NCI-H82 treated with DMSO at 0.1 percent for 48 hours (cell line): Measurements from ENCODE around the gene GGA1.
"Not testable (repeated sequence)": the region's sequence is repeated elsewhere in the genome, so short reads cannot be mapped to it uniquely, and the experiment has no call there.

Experiments used
- DNase-seq: peaks from one replicate; lab custom pipeline; 2025; ENCODE audit not compliant: unreplicated experiment; lab: John Stamatoyannopoulos, UW

GGA1 gene

GRCh38 chr22:37607010-37607934 is 1.4 kb upstream of the GGA1 start:
- peak; percentile 17 for DNase-seq

- no peak for DNase-seq
Measured at GRCh38 chr22:37607935-37608476, 628 bp upstream of the GGA1 start.

- DNase-seq = no peak
Measured at GRCh38 chr22:37609240-37610152, 862 bp downstream of the GGA1 start.

- DNase-seq = not testable (repeated sequence)
Measured at GRCh38 chr22:37610153-37610475, 1.5 kb downstream of the GGA1 start.

GRCh38 chr22:37610480-37611129 is 2.0 kb downstream of the GGA1 start:
- DNase-seq = no peak

- DNase-seq = no peak
Measured at GRCh38 chr22:37611207-37611606, 2.6 kb downstream of the GGA1 start.

GRCh38 chr22:37616201-37617083 is 7.8 kb downstream of the GGA1 start:
- DNase-seq = no peak

GRCh38 chr22:37617431-37617830 is 8.8 kb downstream of the GGA1 start:
- DNase-seq = no peak

- DNase-seq = no peak
Measured at GRCh38 chr22:37618072-37618656, 9.5 kb downstream of the GGA1 start.

GRCh38 chr22:37618674-37619073 is 10.0 kb downstream of the GGA1 start:
- DNase-seq = no peak

GRCh38 chr22:37619991-37620390 is 11.4 kb downstream of the GGA1 start:
- no peak for DNase-seq

- DNase-seq = no peak
Measured at GRCh38 chr22:37621352-37621860, 12.8 kb downstream of the GGA1 start.

GRCh38 chr22:37623075-37624016 is 14.7 kb downstream of the GGA1 start:
- peak; percentile 11 for DNase-seq

GRCh38 chr22:37624017-37624365 is 15.4 kb downstream of the GGA1 start:
- no peak for DNase-seq

- no peak for DNase-seq
Measured at GRCh38 chr22:37624876-37625275, 16.2 kb downstream of the GGA1 start.

GRCh38 chr22:37625737-37626136 is 17.1 kb downstream of the GGA1 start:
- no peak for DNase-seq

GRCh38 chr22:37626144-37626543 is 17.5 kb downstream of the GGA1 start:
- DNase-seq = no peak

- DNase-seq = no peak
Measured at GRCh38 chr22:37626556-37627075, 18.0 kb downstream of the GGA1 start.
